GM19099 (cell line): Measurements from ENCODE around the gene CHADL.

Experiments
- POLR2A ChIP-seq: IDR thresholded peaks from 3 replicates; pipeline ENCODE4 v1.6.1; 2011; ENCODE audit warnings: low read depth; ENCODE audit not compliant: insufficient read length; ENCODE audit errors: extremely low read depth

CHADL gene

GRCh38 chr22:41262250-41262765 lies 21.6 kb upstream of the CHADL start:
- no peak for TF ChIP-seq POLR2A

GRCh38 chr22:41261541-41262249 lies 21.0 kb upstream of the CHADL start:
- TF ChIP-seq POLR2A, result no peak

- no peak for TF ChIP-seq POLR2A
Measured at GRCh38 chr22:41260871-41261270, 20.1 kb upstream of the CHADL start.

GRCh38 chr22:41257696-41258095 lies 17.0 kb upstream of the CHADL start:
- no peak for TF ChIP-seq POLR2A

- TF ChIP-seq POLR2A, result no peak
Measured at GRCh38 chr22:41256254-41257253, 15.8 kb upstream of the CHADL start.

- TF ChIP-seq POLR2A, result no peak
Measured at GRCh38 chr22:41254230-41254629, 13.5 kb upstream of the CHADL start.

- TF ChIP-seq POLR2A, result no peak
Measured at GRCh38 chr22:41252365-41252764, 11.6 kb upstream of the CHADL start.

- TF ChIP-seq POLR2A, result no peak
Measured at GRCh38 chr22:41250127-41250526, 9.4 kb upstream of the CHADL start.

GRCh38 chr22:41249442-41249841 lies 8.7 kb upstream of the CHADL start:
- no peak for TF ChIP-seq POLR2A

- no peak for TF ChIP-seq POLR2A
Measured at GRCh38 chr22:41248758-41249157, 8.0 kb upstream of the CHADL start.

GRCh38 chr22:41248314-41248713 lies 7.6 kb upstream of the CHADL start:
- no peak for TF ChIP-seq POLR2A

- no peak for TF ChIP-seq POLR2A
Measured at GRCh38 chr22:41247703-41248102, 7.0 kb upstream of the CHADL start.

- TF ChIP-seq POLR2A, result no peak
Measured at GRCh38 chr22:41245917-41246499, 5.3 kb upstream of the CHADL start.

- TF ChIP-seq POLR2A, result no peak
Measured at GRCh38 chr22:41243361-41243760, 2.6 kb upstream of the CHADL start.

- no peak for TF ChIP-seq POLR2A
Measured at GRCh38 chr22:41242396-41243117, 1.8 kb upstream of the CHADL start.

- TF ChIP-seq POLR2A, result no peak
Measured at GRCh38 chr22:41241133-41241676, 474 bp upstream of the CHADL start.
